Activated CD4-positive, alpha-beta T cell treated with anti-CD3 and anti-CD28 coated beads, Interleukin-2, amount 10 ng/mL, durations not matched to agents 7 days and 5 days (primary cell): ENCODE data around the gene LCN12. TPM values are rescaled to one million over a fixed set of nuclear protein-coding genes. Genes with fewer than 3 reads are reported as not detected.

Experiments
- CTCF ChIA-PET: fragments of 350-600 bp; sonication (Branson Sonifier 250); formaldehyde crosslinking; loops from one replicate; lab custom pipeline; 2021; ENCODE audit warnings: antibody characterized with exemption; lab: Charles Lee
- POLR2A ChIA-PET: fragments of 350-600 bp; sonication (Branson Sonifier 250); formaldehyde crosslinking; loops from one replicate; lab custom pipeline; 2021; ENCODE audit warnings: antibody characterized with exemption; lab: Charles Lee
- DNase-seq: peaks from one replicate; pipeline ENCODE4 v3.0.0-alpha.2; 2020
- H3K27ac Mint-ChIP-seq: one replicate; pipeline ENCODE4 v1.8.0; 2021; ENCODE audit warnings: mild to moderate bottlenecking, moderate library complexity, mixed read lengths
- H3K27me3 Mint-ChIP-seq: one replicate; pipeline ENCODE4 v1.8.0; 2021; ENCODE audit warnings: mixed read lengths
- H3K36me3 Mint-ChIP-seq: one replicate; pipeline ENCODE4 v1.8.0; 2021; ENCODE audit warnings: low read depth, mixed read lengths
- H3K4me1 Mint-ChIP-seq: one replicate; pipeline ENCODE4 v1.8.0; 2021; ENCODE audit warnings: mixed read lengths
- H3K4me3 Mint-ChIP-seq: one replicate; pipeline ENCODE4 v1.8.0; 2021; ENCODE audit warnings: mild to moderate bottlenecking, moderate library complexity, mixed read lengths
- H3K9me3 Mint-ChIP-seq: one replicate; pipeline ENCODE4 v1.8.0; 2021; ENCODE audit warnings: mixed read lengths
- total RNA-seq, 2 experiments: library from RNA; stranded (reverse); gene quantifications; one replicate each; pipeline ENCODE4 v1.2.3, GENCODE V29; 2021

Gene LCN12
- 1 to 10 TPM; 3.1 to 3.5 TPM for total RNA-seq

DNA sequence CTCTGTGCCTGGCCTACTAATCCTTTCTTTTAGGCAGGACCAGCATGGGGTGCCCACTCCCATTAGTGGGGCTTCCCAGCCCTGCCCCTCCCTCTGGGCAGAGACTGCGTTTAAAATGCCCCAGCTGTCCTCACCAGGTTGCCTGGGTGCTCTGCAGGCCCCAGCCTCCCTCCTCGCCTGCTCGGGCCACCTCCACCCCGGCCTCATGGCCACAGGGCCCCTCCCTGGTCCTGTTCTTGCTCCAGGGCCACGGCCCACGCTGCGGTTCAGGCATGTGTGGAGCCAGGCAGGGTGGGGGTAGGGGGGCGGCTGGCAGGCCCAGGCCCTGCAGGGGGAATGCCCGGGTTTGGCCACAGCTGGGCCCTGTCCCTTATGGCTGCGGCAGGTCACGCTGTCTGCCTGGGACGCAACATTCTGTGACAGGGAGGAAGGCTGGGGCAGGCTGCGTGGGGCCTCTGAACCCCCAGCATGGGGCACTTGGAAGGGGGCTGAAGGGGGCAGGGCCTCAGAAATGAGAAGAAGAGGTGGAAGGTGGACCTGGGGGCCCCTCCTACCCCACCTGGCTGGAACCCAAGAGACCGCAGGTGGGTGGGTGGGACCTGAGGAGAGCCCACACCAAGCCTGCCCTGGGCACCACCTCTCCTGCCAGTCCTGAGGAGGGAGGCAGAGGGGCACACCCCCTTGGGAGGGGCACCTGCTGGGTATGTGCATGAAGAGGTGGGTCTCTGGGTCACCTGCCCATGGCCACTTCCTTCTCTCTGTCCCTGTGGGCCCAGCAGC, at the start of gene LCN12:
TSS of gene LCN12 (plus strand) at position 733 of the 780 bp plus-strand sequence. CDS start 55 bp downstream, outside the sequence.
- no peak within 1 kb of the TSS for H3K4me3 Mint-ChIP-seq
- no peak for DNase-seq
- H3K27me3 Mint-ChIP-seq: no peaks in the 10 kb centered on the region
- H3K36me3 Mint-ChIP-seq: peaks cover 6% of the 10 kb centered on the region
- peaks cover 6% of the 10 kb centered on the region for H3K9me3 Mint-ChIP-seq
- peak within 1 kb of the TSS; percentile 41 for H3K27ac Mint-ChIP-seq
- ChIA-PET POLR2A (no interaction called here), CTCF (interaction anchor here (0.5 to 2.2 kb wide), 2 partner anchors 83 to 131 kb away, joined by 3 to 8 read pairs; no protein-coding TSS in a partner anchor)
- H3K4me1 Mint-ChIP-seq: peaks cover 9% of the 10 kb centered on the region

GRCh38 chr9:136903041-136903554, 49.0 kb upstream of the LCN12 start:
- H3K4me3 Mint-ChIP-seq: no peak overlapping the region
- peaks cover 62% of the 10 kb centered on the region for H3K36me3 Mint-ChIP-seq
- H3K4me1 Mint-ChIP-seq: peaks cover 39% of the 10 kb centered on the region
- no peak for DNase-seq
- ChIA-PET POLR2A (no interaction called here), CTCF (interaction anchor here (1.0 to 2.3 kb wide), 5 partner anchors 16 to 363 kb away, joined by 3 to 12 read pairs (median 3); partner anchors contain the start of genes AJM1 and TRAF2)
- peak overlapping the region; percentile 95 for H3K27ac Mint-ChIP-seq
- no peaks in the 10 kb centered on the region for H3K27me3 Mint-ChIP-seq
- H3K9me3 Mint-ChIP-seq: no peaks in the 10 kb centered on the region

- CTCF ChIA-PET: interaction anchor here (1.4 kb wide), 1 partner anchor 64 kb away, joined by 3 read pairs; the partner anchor contains the start of gene AJM1
Measured at GRCh38 chr9:136906266-136906665, 45.8 kb upstream of the LCN12 start.

GRCh38 chr9:136907011-136907914, 44.8 kb upstream of the LCN12 start:
- H3K9me3 Mint-ChIP-seq: no peaks in the 10 kb centered on the region
- H3K36me3 Mint-ChIP-seq: peaks cover 42% of the 10 kb centered on the region
- H3K4me3 Mint-ChIP-seq: no peak overlapping the region
- ChIA-PET POLR2A (no interaction called here), CTCF (interaction anchor here (1.2 to 2.2 kb wide), 5 partner anchors 11 to 45 kb away, joined by 3 to 6 read pairs (median 6); no protein-coding TSS in a partner anchor)
- no peak overlapping the region for H3K27ac Mint-ChIP-seq
- no peak for DNase-seq
- peaks cover 14% of the 10 kb centered on the region for H3K4me1 Mint-ChIP-seq
- H3K27me3 Mint-ChIP-seq: no peaks in the 10 kb centered on the region

More at GRCh38 chr9:136906266-136906665, 45.8 kb upstream of the LCN12 start:
- POLR2A ChIA-PET: no interaction called here
- no peak for DNase-seq
- H3K36me3 Mint-ChIP-seq: peaks cover 49% of the 10 kb centered on the region
- H3K4me3 Mint-ChIP-seq: no peak overlapping the region
- no peak overlapping the region for H3K27ac Mint-ChIP-seq
- H3K4me1 Mint-ChIP-seq: peaks cover 24% of the 10 kb centered on the region
- no peaks in the 10 kb centered on the region for H3K9me3 Mint-ChIP-seq
- no peaks in the 10 kb centered on the region for H3K27me3 Mint-ChIP-seq

DNA sequence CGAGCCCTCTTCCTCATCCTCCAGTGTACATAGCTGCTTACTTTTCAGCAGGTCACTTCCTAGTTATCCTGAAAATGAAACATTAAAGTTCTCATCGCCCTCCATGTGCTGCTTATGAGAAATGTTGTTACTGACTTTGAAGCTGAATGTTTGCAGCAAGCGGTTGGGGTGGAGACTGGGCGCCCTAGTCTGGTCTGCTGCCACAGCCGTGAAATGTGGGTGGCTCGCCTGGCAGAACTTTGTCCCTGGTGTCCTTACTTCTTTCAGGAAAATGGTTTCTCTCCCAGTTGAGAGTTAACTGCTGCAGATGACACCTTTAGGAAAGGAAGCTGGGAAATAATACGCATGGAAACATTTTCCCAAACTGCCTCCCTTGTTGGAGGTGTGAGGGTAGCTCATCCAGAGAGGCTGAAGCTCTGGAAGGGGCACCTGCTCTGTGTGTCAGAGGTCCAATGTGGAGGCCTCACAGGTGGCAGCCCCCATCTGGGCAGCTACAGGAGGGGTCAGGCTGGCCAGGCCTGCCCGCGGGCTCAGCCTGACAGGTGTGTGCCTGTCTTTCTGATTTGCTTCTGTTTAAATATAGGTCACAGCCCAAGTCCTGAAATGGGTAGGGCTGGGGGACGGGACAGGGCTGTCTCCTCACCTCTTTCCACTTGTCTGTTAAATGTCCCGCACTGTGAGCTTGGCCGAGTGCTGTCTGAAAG, 41.7 kb upstream of the LCN12 start:
- ChIA-PET CTCF (interaction anchor here (0.7 to 1.3 kb wide), 2 partner anchors 10 to 34 kb away, joined by 3 to 5 read pairs; partner anchors contain the start of gene FBXW5), POLR2A (no interaction called here)
- no peak overlapping the region for H3K27ac Mint-ChIP-seq
- H3K4me1 Mint-ChIP-seq: no peaks in the 10 kb centered on the region
- H3K9me3 Mint-ChIP-seq: no peaks in the 10 kb centered on the region
- H3K4me3 Mint-ChIP-seq: no peak overlapping the region
- peaks cover 32% of the 10 kb centered on the region for H3K36me3 Mint-ChIP-seq
- no peak for DNase-seq
- H3K27me3 Mint-ChIP-seq: no peaks in the 10 kb centered on the region

DNA sequence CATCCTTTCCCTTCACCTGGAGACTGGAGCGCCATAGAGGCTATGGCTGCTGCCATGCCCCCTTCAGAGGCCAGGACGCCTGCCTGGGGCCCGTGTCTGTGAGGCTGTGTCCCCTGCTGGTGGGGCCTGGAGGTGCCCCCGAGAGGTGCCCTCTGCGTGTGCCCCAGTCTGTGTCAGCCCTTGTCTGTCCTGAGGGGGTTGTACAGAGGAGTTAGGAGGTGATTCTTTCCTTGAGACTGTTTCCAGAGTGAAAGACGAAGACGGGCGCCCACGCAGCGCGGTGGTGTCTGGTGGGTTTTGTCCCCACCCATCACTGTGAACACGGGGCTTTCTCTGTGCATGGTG, 41.2 kb upstream of the LCN12 start:
- POLR2A ChIA-PET: no interaction called here
- no peaks in the 10 kb centered on the region for H3K4me1 Mint-ChIP-seq
- CTCF ChIA-PET: interaction anchor here (1.3 kb wide), 1 partner anchor 9 kb away, joined by 5 read pairs; no protein-coding TSS in a partner anchor
- no peak overlapping the region for H3K4me3 Mint-ChIP-seq
- peaks cover 32% of the 10 kb centered on the region for H3K36me3 Mint-ChIP-seq
- no peak for DNase-seq
- H3K27ac Mint-ChIP-seq: no peak overlapping the region
- H3K27me3 Mint-ChIP-seq: no peaks in the 10 kb centered on the region
- H3K9me3 Mint-ChIP-seq: no peaks in the 10 kb centered on the region

GRCh38 chr9:136913701-136914438, 38.2 kb upstream of the LCN12 start:
- Mint-ChIP-seq H3K9me3 (no peaks in the 10 kb centered on the region), H3K27me3 (no peaks in the 10 kb centered on the region), H3K36me3 (peaks cover 33% of the 10 kb centered on the region), H3K4me1 (peaks cover 3% of the 10 kb centered on the region), H3K4me3 (no peak overlapping the region), H3K27ac (no peak overlapping the region)
- POLR2A ChIA-PET: no interaction called here
- CTCF ChIA-PET: no interaction called here
- no peak for DNase-seq

DNA sequence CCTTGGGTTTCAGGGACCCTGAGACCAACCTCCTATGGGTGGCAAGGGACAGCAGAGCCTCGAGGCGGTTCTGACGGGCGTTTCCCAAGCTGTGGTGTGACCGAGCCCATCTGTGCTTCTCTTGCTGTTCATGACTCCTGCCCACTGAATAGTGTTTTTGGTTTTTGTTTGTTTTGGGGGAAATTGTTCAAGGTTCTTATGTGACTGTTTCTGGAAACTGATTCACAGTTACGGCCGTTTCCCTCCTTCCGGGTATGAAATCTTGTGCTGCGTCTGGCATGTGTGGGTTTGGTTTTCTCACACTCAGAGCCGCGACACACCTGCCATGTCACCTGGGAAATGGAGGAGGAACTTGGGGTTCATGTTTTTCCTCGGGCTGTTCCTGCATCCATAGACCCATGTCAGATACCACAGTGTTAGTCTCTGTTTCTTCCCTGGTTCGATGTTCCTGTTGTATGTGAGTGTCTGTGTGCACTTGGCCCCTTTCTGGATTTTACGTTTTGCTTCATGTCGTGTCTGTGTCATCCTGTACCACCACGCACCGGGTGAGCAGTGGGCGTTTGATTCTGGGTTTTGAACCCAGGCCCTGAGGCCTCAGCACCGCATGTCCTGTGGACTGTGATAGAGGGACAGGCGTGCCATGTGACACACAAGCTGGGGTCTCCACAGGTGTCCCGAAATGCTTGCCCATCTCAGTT, 36.3 kb upstream of the LCN12 start:
- H3K4me1 Mint-ChIP-seq: peaks cover 3% of the 10 kb centered on the region
- H3K27ac Mint-ChIP-seq: no peak overlapping the region
- peaks cover 43% of the 10 kb centered on the region for H3K36me3 Mint-ChIP-seq
- DNase-seq: no peak
- no peaks in the 10 kb centered on the region for H3K27me3 Mint-ChIP-seq
- no peaks in the 10 kb centered on the region for H3K9me3 Mint-ChIP-seq
- ChIA-PET CTCF (no interaction called here), POLR2A (interaction anchor here (0.5 kb wide), 1 partner anchor 43 kb away, joined by 6 read pairs; no protein-coding TSS in a partner anchor)
- no peak overlapping the region for H3K4me3 Mint-ChIP-seq

GRCh38 chr9:136916330-136917184, 35.5 kb upstream of the LCN12 start:
- no peaks in the 10 kb centered on the region for H3K9me3 Mint-ChIP-seq
- H3K36me3 Mint-ChIP-seq: peaks cover 43% of the 10 kb centered on the region
- H3K4me1 Mint-ChIP-seq: peaks cover 3% of the 10 kb centered on the region
- CTCF ChIA-PET: interaction anchor here (0.6 to 1.2 kb wide), 3 partner anchors 25 to 658 kb away, joined by 3 read pairs; partner anchors contain the start of gene AJM1
- POLR2A ChIA-PET: no interaction called here
- H3K27ac Mint-ChIP-seq: no peak overlapping the region
- DNase-seq: no peak
- no peak overlapping the region for H3K4me3 Mint-ChIP-seq
- H3K27me3 Mint-ChIP-seq: no peaks in the 10 kb centered on the region

DNA sequence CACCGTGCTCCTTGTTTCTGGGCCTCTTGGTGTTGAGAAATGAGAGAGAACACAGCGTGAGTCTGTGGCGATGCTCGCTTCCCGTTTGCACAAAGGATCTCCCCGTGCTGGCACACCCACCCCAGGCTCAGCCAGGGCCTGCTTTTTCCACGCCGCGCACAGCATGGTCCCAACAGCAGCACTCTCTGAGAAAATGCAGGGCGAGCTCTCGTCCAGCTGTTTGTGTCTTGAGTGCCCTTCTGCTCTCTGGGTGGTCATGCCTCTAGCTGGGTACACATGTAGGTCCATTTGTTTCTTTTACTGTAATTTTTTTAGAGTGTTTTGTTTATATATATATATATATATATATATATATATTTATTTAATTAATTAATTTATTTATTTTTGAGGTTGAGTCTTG, 34.2 kb upstream of the LCN12 start:
- H3K9me3 Mint-ChIP-seq: no peaks in the 10 kb centered on the region
- peaks cover 45% of the 10 kb centered on the region for H3K36me3 Mint-ChIP-seq
- H3K27ac Mint-ChIP-seq: no peak overlapping the region
- no peak overlapping the region for H3K4me3 Mint-ChIP-seq
- ChIA-PET CTCF (interaction anchor here (0.9 to 1.0 kb wide), 2 partner anchors 76 to 98 kb away, joined by 3 read pairs; partner anchors contain the start of gene AJM1), POLR2A (no interaction called here)
- no peaks in the 10 kb centered on the region for H3K27me3 Mint-ChIP-seq
- DNase-seq: no peak
- H3K4me1 Mint-ChIP-seq: peaks cover 3% of the 10 kb centered on the region
